HepG2 (cell line): ENCODE data around the gene GJD4. TPM values are rescaled to one million over a fixed set of nuclear protein-coding genes. Genes with fewer than 3 reads are reported as not detected.

ENCODE experiments used
- DPF2 ChIP-seq: sonication (generic); formaldehyde crosslinking; IDR thresholded peaks from 2 replicates; pipeline ENCODE4 v1.4.0; 2020; ENCODE audit warnings: mild to moderate bottlenecking, low read depth, missing genetic modification reagents, borderline replicate concordance
- FOXA1 ChIP-seq, 2 experiments: fragments of 450-650 bp in 1 of 2; sonication (generic) in 1 of 2; formaldehyde crosslinking in 1 of 2; IDR thresholded peaks; 2 replicates each; pipeline versions ENCODE4 v1.4.0 to v1.6.1; 2016 to 2020; ENCODE audit warnings: missing genetic modification reagents in 1 of 2
- GABPB1 ChIP-seq: IDR thresholded peaks from 2 replicates; pipeline ENCODE4 v1.6.1; 2016; ENCODE audit warnings: mild to moderate bottlenecking, missing genetic modification reagents, moderate library complexity, missing compliant biosample characterization
- HNRNPLL ChIP-seq: fragments of 200-400 bp; formaldehyde crosslinking; IDR thresholded peaks from 2 replicates; pipeline ENCODE4 v1.6.1; 2017; ENCODE audit warnings: mild to moderate bottlenecking, low read depth, low read length; ENCODE audit not compliant: poor library complexity, severe bottlenecking
- MATR3 ChIP-seq: sonication (generic); formaldehyde crosslinking; IDR thresholded peaks from 2 replicates; pipeline ENCODE4 v1.4.0; 2020; ENCODE audit warnings: missing genetic modification reagents
- MBNL3 ChIP-seq: fragments of 250-450 bp; sonication (Bioruptor Pico); conservative IDR thresholded peaks from 2 replicates; pipeline ENCODE4 v1.8.0; 2022; ENCODE audit warnings: mild to moderate bottlenecking, inconsistent platforms
- MED13 ChIP-seq: sonication (generic); formaldehyde crosslinking; IDR thresholded peaks from 2 replicates; pipeline ENCODE4 v1.5.0; 2020; ENCODE audit warnings: missing genetic modification reagents
- SNRNP70 ChIP-seq: fragments of 200-400 bp; formaldehyde crosslinking; IDR thresholded peaks from 2 replicates; pipeline ENCODE4 v1.6.1; 2017; ENCODE audit warnings: mild to moderate bottlenecking, low read depth, low read length, moderate library complexity
- SOX13 ChIP-seq, 3 experiments: fragments of 450-650 bp in 1 of 3; sonication (generic) in 1 of 3; formaldehyde crosslinking in 1 of 3; IDR thresholded peaks in 2 of 3; conservative IDR thresholded peaks in 1 of 3; 2 replicates each; pipeline versions ENCODE4 v1.5.0 to v1.6.1; 2016 to 2020; ENCODE audit warnings: antibody characterized with exemption in 1 of 3, mild to moderate bottlenecking in 1 of 3, missing compliant biosample characterization in 1 of 3, missing genetic modification reagents in 1 of 3, moderate library complexity in 1 of 3
- ZNF350 ChIP-seq: sonication (generic); formaldehyde crosslinking; IDR thresholded peaks from 2 replicates; pipeline ENCODE4 v1.4.0; 2020; ENCODE audit warnings: mild to moderate bottlenecking, low read depth, missing genetic modification reagents, borderline replicate concordance
- ZNF468 ChIP-seq: sonication (generic); formaldehyde crosslinking; IDR thresholded peaks from 2 replicates; pipeline ENCODE4 v1.8.0; 2022; ENCODE audit warnings: mild to moderate bottlenecking, moderate library complexity, missing genetic modification reagents
- ZNF614 ChIP-seq: IDR thresholded peaks from 2 replicates; pipeline ENCODE4 v1.6.1; 2018; ENCODE audit warnings: missing biosample characterization, missing genetic modification reagents, inconsistent platforms, borderline replicate concordance
- ZNF768 ChIP-seq: sonication (generic); formaldehyde crosslinking; IDR thresholded peaks from 2 replicates; pipeline ENCODE4 v1.4.0; 2020; ENCODE audit warnings: missing genetic modification reagents
- polyA plus RNA-seq, 8 experiments: library from polyadenylated mRNA; depleted of rRNA in 3 of 8; stranded (reverse) in 7 of 8; unstranded in 1 of 8; fragments of >200 nt; fragmentation: Illumina TruSeq in 4 of 8; extraction: Trizol in 4 of 8; gene quantifications; 2 replicates each; pipeline versions ENCODE4 v1.2.1 to v1.2.3, GENCODE V29; 2011 to 2016; ENCODE audit warnings: low read depth in 4 of 8, missing spikeins in 1 of 8, mixed read lengths in 1 of 8; ENCODE audit not compliant: insufficient read depth in 1 of 8
- total RNA-seq, 5 experiments: library from RNA; depleted of rRNA; stranded (reverse); fragments of >200 nt; fragmentation: Illumina TruSeq; extraction: Trizol; gene quantifications; 2 replicates each; pipeline ENCODE4 v1.2.3, GENCODE V29; 2016; ENCODE audit warnings: low read depth in 1 of 5
- TF ChIP-seq, protein P1 (sequence below): sonication (generic); formaldehyde crosslinking; IDR thresholded peaks from 2 replicates; pipeline ENCODE4 v1.9.0; 2021; ENCODE audit warnings: missing genetic modification reagents, borderline replicate concordance
- TF ChIP-seq, protein P2 (sequence below): sonication (generic); formaldehyde crosslinking; IDR thresholded peaks from 2 replicates; pipeline ENCODE4 v1.5.1; 2020; ENCODE audit warnings: mild to moderate bottlenecking, missing genetic modification reagents
- TF ChIP-seq, protein P3 (sequence below): fragments of 450-650 bp; IDR thresholded peaks from 2 replicates; pipeline ENCODE4 v1.6.1; 2017
- TF ChIP-seq, protein P4 (sequence below): sonication (generic); formaldehyde crosslinking; IDR thresholded peaks from 2 replicates; pipeline ENCODE4 v1.4.0; 2020; ENCODE audit warnings: mild to moderate bottlenecking, missing genetic modification reagents
- TF ChIP-seq, protein P5 (sequence below): sonication (generic); formaldehyde crosslinking; IDR thresholded peaks from 2 replicates; pipeline ENCODE4 v1.9.0; 2022; ENCODE audit warnings: missing genetic modification reagents, mild to moderate bottlenecking, borderline replicate concordance

GJD4 gene
- total and polyA plus RNA-seq, 2 of the 13 experiments (the other 11 are each of a cell fraction or from before 2014, with no cell fraction given) = not detected

DNA sequence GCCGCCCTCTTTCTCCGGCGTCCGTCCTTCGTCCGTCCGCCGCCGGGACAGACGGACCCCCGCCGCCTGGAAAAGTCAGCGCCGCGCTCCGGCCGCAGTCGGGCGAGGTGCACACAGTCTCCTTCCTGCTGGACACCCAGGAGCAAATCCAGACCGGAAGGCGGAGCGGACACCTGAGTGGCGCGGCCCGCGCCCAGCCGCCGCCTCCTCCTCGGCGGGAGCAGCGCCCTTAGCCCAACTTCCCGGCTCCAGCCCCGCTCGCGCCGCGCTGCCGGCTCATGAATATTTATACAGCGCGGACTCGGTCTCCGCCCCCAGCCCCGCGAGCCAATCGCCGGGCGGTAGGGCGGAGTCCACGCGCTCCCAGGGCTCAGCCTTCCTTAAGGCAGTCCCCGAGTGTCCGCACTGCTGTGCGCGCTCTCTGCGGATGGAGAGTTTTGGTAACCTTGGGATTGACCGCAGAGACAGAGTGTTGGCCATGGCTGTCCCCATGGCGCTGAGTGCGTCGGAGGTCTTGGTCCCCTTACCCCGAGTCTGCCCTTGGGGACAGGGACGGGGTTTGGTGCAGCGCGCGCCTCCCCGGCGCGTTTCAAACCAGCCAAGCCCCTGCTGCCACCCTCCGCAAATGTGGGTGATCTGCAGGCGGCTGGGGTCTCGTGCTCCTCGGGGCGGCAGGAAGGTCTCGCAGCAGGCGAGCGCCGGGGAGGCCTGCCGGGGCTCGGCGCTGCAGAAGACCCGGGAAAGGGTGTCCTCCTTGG is 37.1 kb downstream of the GJD4 start, which contains the start of gene FZD8 (continued):
- TF ChIP-seq MBNL3 = no peak
- TF ChIP-seq ZNF768 (CRISPR knock-in tag) = peak; percentile 18; the same call in 1 of the 2 replicates
- TF ChIP-seq, protein P1, sequence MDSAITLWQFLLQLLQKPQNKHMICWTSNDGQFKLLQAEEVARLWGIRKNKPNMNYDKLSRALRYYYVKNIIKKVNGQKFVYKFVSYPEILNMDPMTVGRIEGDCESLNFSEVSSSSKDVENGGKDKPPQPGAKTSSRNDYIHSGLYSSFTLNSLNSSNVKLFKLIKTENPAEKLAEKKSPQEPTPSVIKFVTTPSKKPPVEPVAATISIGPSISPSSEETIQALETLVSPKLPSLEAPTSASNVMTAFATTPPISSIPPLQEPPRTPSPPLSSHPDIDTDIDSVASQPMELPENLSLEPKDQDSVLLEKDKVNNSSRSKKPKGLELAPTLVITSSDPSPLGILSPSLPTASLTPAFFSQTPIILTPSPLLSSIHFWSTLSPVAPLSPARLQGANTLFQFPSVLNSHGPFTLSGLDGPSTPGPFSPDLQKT (CRISPR knock-in tag) = no peak
- no peak for TF ChIP-seq DPF2 (CRISPR knock-in tag)
- peak; percentile 80 for TF ChIP-seq HNRNPLL
- TF ChIP-seq, protein P2, sequence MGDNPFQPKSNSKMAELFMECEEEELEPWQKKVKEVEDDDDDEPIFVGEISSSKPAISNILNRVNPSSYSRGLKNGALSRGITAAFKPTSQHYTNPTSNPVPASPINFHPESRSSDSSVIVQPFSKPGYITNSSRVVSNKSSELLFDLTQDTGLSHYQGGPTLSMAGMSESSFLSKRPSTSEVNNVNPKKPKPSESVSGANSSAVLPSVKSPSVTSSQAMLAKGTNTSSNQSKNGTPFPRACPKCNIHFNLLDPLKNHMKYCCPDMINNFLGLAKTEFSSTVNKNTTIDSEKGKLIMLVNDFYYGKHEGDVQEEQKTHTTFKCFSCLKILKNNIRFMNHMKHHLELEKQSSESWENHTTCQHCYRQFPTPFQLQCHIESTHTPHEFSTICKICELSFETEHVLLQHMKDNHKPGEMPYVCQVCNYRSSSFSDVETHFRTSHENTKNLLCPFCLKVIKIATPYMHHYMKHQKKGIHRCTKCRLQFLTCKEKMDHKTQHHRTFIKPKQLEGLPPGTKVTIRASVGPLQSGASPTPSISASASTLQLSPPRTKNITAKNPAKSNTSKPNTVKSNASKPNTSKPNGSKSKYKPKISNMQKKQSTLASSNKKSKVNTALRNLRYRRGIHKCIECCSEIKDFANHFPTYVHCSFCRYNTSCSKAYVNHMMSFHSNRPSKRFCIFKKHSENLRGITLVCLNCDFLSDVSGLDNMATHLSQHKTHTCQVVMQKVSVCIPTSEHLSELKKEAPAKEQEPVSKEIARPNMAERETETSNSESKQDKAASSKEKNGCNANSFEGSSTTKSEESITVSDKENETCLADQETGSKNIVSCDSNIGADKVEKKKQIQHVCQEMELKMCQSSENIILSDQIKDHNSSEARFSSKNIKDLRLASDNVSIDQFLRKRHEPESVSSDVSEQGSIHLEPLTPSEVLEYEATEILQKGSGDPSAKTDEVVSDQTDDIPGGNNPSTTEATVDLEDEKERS = no peak
- TF ChIP-seq MED13 = no peak
- no peak for TF ChIP-seq SOX13 (IDR thresholded peaks at IDR 0.05)
- TF ChIP-seq SOX13 (CRISPR knock-in tag; conservative IDR thresholded peaks at IDR 0.05 in 1 of 2, IDR thresholded peaks at IDR 0.05 in 1 of 2) = no peak
- TF ChIP-seq, protein P3, sequence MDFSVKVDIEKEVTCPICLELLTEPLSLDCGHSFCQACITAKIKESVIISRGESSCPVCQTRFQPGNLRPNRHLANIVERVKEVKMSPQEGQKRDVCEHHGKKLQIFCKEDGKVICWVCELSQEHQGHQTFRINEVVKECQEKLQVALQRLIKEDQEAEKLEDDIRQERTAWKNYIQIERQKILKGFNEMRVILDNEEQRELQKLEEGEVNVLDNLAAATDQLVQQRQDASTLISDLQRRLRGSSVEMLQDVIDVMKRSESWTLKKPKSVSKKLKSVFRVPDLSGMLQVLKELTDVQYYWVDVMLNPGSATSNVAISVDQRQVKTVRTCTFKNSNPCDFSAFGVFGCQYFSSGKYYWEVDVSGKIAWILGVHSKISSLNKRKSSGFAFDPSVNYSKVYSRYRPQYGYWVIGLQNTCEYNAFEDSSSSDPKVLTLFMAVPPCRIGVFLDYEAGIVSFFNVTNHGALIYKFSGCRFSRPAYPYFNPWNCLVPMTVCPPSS = no peak
- TF ChIP-seq MATR3 (CRISPR knock-in tag) = no peak
- no peak for TF ChIP-seq SNRNP70
- no peak for TF ChIP-seq ZNF614
- no peak for TF ChIP-seq FOXA1 (IDR thresholded peaks at IDR 0.05)
- TF ChIP-seq FOXA1 (CRISPR knock-in tag; IDR thresholded peaks at IDR 0.05) = no peak
- peak; percentile 78; the same call in 1 of the 2 replicates for TF ChIP-seq GABPB1 (CRISPR knock-in tag)
- TF ChIP-seq, protein P4, sequence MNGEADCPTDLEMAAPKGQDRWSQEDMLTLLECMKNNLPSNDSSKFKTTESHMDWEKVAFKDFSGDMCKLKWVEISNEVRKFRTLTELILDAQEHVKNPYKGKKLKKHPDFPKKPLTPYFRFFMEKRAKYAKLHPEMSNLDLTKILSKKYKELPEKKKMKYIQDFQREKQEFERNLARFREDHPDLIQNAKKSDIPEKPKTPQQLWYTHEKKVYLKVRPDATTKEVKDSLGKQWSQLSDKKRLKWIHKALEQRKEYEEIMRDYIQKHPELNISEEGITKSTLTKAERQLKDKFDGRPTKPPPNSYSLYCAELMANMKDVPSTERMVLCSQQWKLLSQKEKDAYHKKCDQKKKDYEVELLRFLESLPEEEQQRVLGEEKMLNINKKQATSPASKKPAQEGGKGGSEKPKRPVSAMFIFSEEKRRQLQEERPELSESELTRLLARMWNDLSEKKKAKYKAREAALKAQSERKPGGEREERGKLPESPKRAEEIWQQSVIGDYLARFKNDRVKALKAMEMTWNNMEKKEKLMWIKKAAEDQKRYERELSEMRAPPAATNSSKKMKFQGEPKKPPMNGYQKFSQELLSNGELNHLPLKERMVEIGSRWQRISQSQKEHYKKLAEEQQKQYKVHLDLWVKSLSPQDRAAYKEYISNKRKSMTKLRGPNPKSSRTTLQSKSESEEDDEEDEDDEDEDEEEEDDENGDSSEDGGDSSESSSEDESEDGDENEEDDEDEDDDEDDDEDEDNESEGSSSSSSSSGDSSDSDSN (CRISPR knock-in tag) = peak; percentile 52; the same call in 1 of the 2 replicates
- TF ChIP-seq, protein P5, sequence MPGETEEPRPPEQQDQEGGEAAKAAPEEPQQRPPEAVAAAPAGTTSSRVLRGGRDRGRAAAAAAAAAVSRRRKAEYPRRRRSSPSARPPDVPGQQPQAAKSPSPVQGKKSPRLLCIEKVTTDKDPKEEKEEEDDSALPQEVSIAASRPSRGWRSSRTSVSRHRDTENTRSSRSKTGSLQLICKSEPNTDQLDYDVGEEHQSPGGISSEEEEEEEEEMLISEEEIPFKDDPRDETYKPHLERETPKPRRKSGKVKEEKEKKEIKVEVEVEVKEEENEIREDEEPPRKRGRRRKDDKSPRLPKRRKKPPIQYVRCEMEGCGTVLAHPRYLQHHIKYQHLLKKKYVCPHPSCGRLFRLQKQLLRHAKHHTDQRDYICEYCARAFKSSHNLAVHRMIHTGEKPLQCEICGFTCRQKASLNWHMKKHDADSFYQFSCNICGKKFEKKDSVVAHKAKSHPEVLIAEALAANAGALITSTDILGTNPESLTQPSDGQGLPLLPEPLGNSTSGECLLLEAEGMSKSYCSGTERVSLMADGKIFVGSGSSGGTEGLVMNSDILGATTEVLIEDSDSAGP (CRISPR knock-in tag) = peak; percentile 35; the same call in 1 of the 2 replicates
- 0 out of 2 replicates have a peak, but pooled peaks have one; percentile 21 for TF ChIP-seq ZNF350 (CRISPR knock-in tag)
- TF ChIP-seq ZNF468 (CRISPR knock-in tag) = no peak
